ENCODE measurements around the gene SYMPK. TPM values are rescaled to one million over a fixed set of nuclear protein-coding genes. Genes with fewer than 3 reads are reported as not detected.

The SYMPK gene
- total RNA-seq, 1 experiment from 2014 or later = 85.5 TPM

DNA sequence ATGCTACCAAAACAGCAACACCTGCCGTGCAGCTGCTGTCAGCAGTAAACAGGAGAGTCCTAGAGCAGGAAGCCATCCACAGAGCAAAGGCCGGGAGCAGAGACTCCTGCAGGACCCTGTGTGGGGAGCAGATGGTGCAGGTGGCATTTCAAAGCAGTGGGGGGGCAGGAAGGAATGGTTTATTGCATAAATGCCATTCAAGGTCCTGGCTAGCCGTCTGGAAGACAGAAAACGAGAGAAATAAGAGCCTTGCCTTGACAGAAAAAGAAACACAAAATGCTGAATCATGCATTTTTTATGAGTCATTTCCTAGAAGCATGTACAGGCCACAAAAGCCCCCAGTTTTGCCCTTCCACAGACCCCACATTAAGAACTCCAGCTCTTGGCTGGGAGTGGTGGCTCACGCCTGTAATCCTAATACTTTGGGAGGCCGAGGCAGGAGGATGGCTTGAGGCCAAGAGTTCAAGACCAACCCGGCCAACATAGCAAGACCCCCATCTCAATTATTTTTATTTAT is 53.2 kb downstream of the SYMPK start:
- Histone ChIP-seq H3K4me3 (ENCODE audit: low read depth, low read length, poor library complexity, severe bottlenecking) (no peak overlapping the region), H3K27ac (ENCODE audit: low read depth, low read length, poor library complexity, severe bottlenecking) (peak overlapping the region; percentile 58), H3K36me3 (ENCODE audit: insufficient read depth, low read length, poor library complexity, severe bottlenecking) (no peaks in the 10 kb centered on the region), H3K4me1 (ENCODE audit: insufficient read depth, low read length, poor library complexity, severe bottlenecking) (peaks cover 9% of the 10 kb centered on the region), H3K27me3 (replicated peaks; ENCODE audit: insufficient read depth, low read depth, low read length, poor library complexity) (no peaks in the 10 kb centered on the region), H3K9me3 (ENCODE audit: low read depth, low read length, poor library complexity, severe bottlenecking) (no peaks in the 10 kb centered on the region)
- intact Hi-C loops (cut with micrococcal nuclease; ENCODE audit: unreplicated experiment) = no loop called here
- DNase-seq (ENCODE audit: low spot score) = peak; percentile 61
- ChIA-PET POLR2A (ENCODE audit: low non-redundant PET) (no interaction called here), CTCF (interaction anchor here (1.1 kb wide), 1 partner anchor 10 kb away, joined by 4 read pairs; no protein-coding TSS in a partner anchor)
- no peak for TF ChIP-seq EZH2 (IDR thresholded peaks at IDR 0.05; ENCODE audit: borderline replicate concordance, low read depth, low read length, poor library complexity, severe bottlenecking)
- TF ChIP-seq, protein P1, sequence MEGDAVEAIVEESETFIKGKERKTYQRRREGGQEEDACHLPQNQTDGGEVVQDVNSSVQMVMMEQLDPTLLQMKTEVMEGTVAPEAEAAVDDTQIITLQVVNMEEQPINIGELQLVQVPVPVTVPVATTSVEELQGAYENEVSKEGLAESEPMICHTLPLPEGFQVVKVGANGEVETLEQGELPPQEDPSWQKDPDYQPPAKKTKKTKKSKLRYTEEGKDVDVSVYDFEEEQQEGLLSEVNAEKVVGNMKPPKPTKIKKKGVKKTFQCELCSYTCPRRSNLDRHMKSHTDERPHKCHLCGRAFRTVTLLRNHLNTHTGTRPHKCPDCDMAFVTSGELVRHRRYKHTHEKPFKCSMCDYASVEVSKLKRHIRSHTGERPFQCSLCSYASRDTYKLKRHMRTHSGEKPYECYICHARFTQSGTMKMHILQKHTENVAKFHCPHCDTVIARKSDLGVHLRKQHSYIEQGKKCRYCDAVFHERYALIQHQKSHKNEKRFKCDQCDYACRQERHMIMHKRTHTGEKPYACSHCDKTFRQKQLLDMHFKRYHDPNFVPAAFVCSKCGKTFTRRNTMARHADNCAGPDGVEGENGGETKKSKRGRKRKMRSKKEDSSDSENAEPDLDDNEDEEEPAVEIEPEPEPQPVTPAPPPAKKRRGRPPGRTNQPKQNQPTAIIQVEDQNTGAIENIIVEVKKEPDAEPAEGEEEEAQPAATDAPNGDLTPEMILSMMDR (conservative IDR thresholded peaks at IDR 0.05; ENCODE audit: low read depth, low read length) = no peak
- BruUV-seq (replicated peaks) = no TSS peak

DNA sequence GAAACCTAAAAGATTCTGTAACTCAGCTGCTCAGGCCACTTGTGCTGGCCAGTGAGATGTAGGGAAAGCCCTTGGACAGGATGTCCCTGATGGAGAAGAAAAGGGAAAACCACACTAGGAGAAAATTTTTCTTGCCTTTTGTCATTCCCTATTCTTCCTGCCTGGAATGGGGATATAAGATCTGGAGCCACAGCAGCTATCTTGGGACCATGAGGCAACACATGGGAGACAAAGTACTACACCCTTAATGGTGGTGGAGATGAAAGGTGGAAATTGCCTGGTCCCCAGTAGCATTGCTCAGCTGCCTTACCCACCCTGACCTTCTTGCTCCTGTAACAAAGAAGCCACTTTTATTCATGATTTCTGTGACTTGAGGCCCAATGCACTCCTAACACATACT is 57.2 kb downstream of the SYMPK start:
- BruUV-seq (replicated peaks) = no TSS peak
- Histone ChIP-seq H3K27me3 (replicated peaks; ENCODE audit: insufficient read depth, low read depth, low read length, poor library complexity) (no peaks in the 10 kb centered on the region), H3K4me3 (ENCODE audit: low read depth, low read length, poor library complexity, severe bottlenecking) (no peak overlapping the region), H3K27ac (ENCODE audit: low read depth, low read length, poor library complexity, severe bottlenecking) (no peak overlapping the region), H3K9me3 (ENCODE audit: low read depth, low read length, poor library complexity, severe bottlenecking) (no peaks in the 10 kb centered on the region), H3K36me3 (ENCODE audit: insufficient read depth, low read length, poor library complexity, severe bottlenecking) (no peaks in the 10 kb centered on the region), H3K4me1 (ENCODE audit: insufficient read depth, low read length, poor library complexity, severe bottlenecking) (peaks cover 9% of the 10 kb centered on the region)
- no peak for TF ChIP-seq EZH2 (IDR thresholded peaks at IDR 0.05; ENCODE audit: borderline replicate concordance, low read depth, low read length, poor library complexity, severe bottlenecking)
- TF ChIP-seq, protein P1 (conservative IDR thresholded peaks at IDR 0.05; ENCODE audit: low read depth, low read length) = no peak
- CTCF ChIA-PET = no interaction called here
- no peak for DNase-seq (ENCODE audit: low spot score)
- intact Hi-C loops (cut with micrococcal nuclease; ENCODE audit: unreplicated experiment) = no loop called here
- POLR2A ChIA-PET (ENCODE audit: low non-redundant PET) = no interaction called here

DNA sequence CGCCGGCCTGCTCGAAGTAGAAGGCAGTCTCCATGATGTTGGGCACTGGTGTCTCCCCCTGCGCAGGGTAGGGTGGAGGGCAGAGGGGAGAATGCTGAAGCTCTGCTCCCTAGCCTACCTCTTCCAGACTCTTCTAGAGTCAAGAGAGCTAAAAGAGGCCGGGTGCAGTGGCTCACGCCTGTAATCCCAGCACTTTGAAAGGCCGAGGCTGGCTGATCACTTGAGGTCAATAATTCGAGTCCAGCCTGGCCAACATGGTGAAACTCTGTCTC is 58.1 kb downstream of the SYMPK start:
- BruUV-seq (replicated peaks) = no TSS peak
- CTCF ChIA-PET = interaction anchor here (1.5 kb wide), 1 partner anchor 12 kb away, joined by 8 read pairs; no protein-coding TSS in a partner anchor

More for the DNA sequence above, 58.1 kb downstream of the SYMPK start:
- H3K36me3 ChIP-seq (ENCODE audit: insufficient read depth, low read length, poor library complexity, severe bottlenecking) = no peaks in the 10 kb centered on the region
- H3K9me3 ChIP-seq (ENCODE audit: low read depth, low read length, poor library complexity, severe bottlenecking) = no peaks in the 10 kb centered on the region
- DNase-seq (ENCODE audit: low spot score) = no peak
- H3K4me1 ChIP-seq (ENCODE audit: insufficient read depth, low read length, poor library complexity, severe bottlenecking) = peaks cover 9% of the 10 kb centered on the region
- TF ChIP-seq, protein P1 (conservative IDR thresholded peaks at IDR 0.05; ENCODE audit: low read depth, low read length) = no peak
- TF ChIP-seq EZH2 (IDR thresholded peaks at IDR 0.05; ENCODE audit: borderline replicate concordance, low read depth, low read length, poor library complexity, severe bottlenecking) = no peak
- POLR2A ChIA-PET (ENCODE audit: low non-redundant PET) = interaction anchor here (0.7 kb wide), 1 partner anchor 17 kb away, joined by 3 read pairs; no protein-coding TSS in a partner anchor
- H3K4me3 ChIP-seq (ENCODE audit: low read depth, low read length, poor library complexity, severe bottlenecking) = no peak overlapping the region
- H3K27ac ChIP-seq (ENCODE audit: low read depth, low read length, poor library complexity, severe bottlenecking) = no peak overlapping the region
- intact Hi-C loops (cut with micrococcal nuclease; ENCODE audit: unreplicated experiment) = no loop called here
- no peaks in the 10 kb centered on the region for H3K27me3 ChIP-seq (replicated peaks; ENCODE audit: insufficient read depth, low read depth, low read length, poor library complexity)

All from A673 (cell line).